B cell (primary cell): ENCODE results near the gene RAB27A. TPM values are rescaled to one million over a fixed set of nuclear protein-coding genes. Genes with fewer than 3 reads are reported as not detected.

ENCODE experiments used
- ATAC-seq: fragments of 200-7000 bp; cut with Tn5 transposase; one replicate; pipeline ENCODE4 v1.10.0; 2021; ENCODE audit warnings: low read depth, mild to moderate bottlenecking, moderate number of reproducible peaks, moderate library complexity
- CTCF ChIA-PET: fragments of 350-600 bp; sonication (Branson Sonifier 250); formaldehyde crosslinking; loops from one replicate; lab custom pipeline; 2021; ENCODE audit warnings: antibody characterized with exemption, inconsistent platforms; lab: Charles Lee
- POLR2A ChIA-PET: fragments of 350-600 bp; sonication (Branson Sonifier 250); formaldehyde crosslinking; loops from one replicate; lab custom pipeline; 2021; ENCODE audit warnings: antibody characterized with exemption; lab: Charles Lee
- DNase-seq: peaks from one replicate; pipeline ENCODE4 v3.0.0; 2013
- H2AFZ ChIP-seq: 2 replicates; pipeline ENCODE4 v1.6.1; 2012; ENCODE audit warnings: mild to moderate bottlenecking, low read depth, low read length; ENCODE audit not compliant: insufficient read depth, poor library complexity, severe bottlenecking
- H3K27ac ChIP-seq, 2 donors: 1 replicate in 1 of 2; 2 replicates in 1 of 2; pipeline ENCODE4 v1.5.1; 2012 to 2013; ENCODE audit warnings: low read length in 2 of 2, mild to moderate bottlenecking in 2 of 2, moderate library complexity in 1 of 2
- H3K27me3 ChIP-seq, 4 experiments: fragments of 200-600 bp in 1 of 4; sonication (generic) in 1 of 4; replicated peaks in 1 of 4; 1 replicate in 2 of 4; 2 replicates in 2 of 4; pipeline versions ENCODE4 v1.6.1 to v1.7.0; 2013 to 2016; ENCODE audit warnings: low read length in 3 of 4, mild to moderate bottlenecking in 2 of 4, mixed read lengths in 1 of 4, moderate library complexity in 1 of 4; ENCODE audit not compliant: insufficient read depth in 4 of 4, control insufficient read depth in 3 of 4; ENCODE audit errors: control extremely low read depth in 1 of 4
- H3K36me3 ChIP-seq, 2 experiments: replicated peaks in 1 of 2; 1 replicate in 1 of 2; 2 replicates in 1 of 2; pipeline versions ENCODE4 v1.6.1 to v1.7.1; 2013; ENCODE audit warnings: low read length in 1 of 2; ENCODE audit not compliant: insufficient read depth in 2 of 2, control insufficient read depth in 1 of 2; ENCODE audit errors: control extremely low read depth in 1 of 2, extremely low read depth in 1 of 2
- H3K4me1 ChIP-seq, 2 donors: fragments of 200-600 bp in 1 of 2; sonication (generic) in 1 of 2; 1 replicate in 1 of 2; 2 replicates in 1 of 2; pipeline versions ENCODE4 v1.5.1 to v1.6.1; 2013 to 2017; ENCODE audit warnings: low read length in 2 of 2; ENCODE audit not compliant: control insufficient read depth in 2 of 2, insufficient read depth in 2 of 2
- H3K4me2 ChIP-seq: replicated peaks from 2 replicates; pipeline ENCODE3; 2012; ENCODE audit warnings: mild to moderate bottlenecking, low read depth, low read length; ENCODE audit not compliant: poor library complexity, severe bottlenecking
- H3K4me3 ChIP-seq, 5 experiments: fragments of 200-600 bp in 1 of 5; sonication (generic) in 1 of 5; 1 replicate in 3 of 5; 2 replicates in 2 of 5; pipeline versions ENCODE4 v1.5.1 to v1.7.0; 2011 to 2016; ENCODE audit warnings: low read length in 4 of 5, mild to moderate bottlenecking in 4 of 5, low read depth in 2 of 5, control low read depth in 1 of 5, moderate library complexity in 1 of 5; ENCODE audit not compliant: insufficient read depth in 1 of 5; ENCODE audit errors: control extremely low read depth in 1 of 5, extremely low read depth in 1 of 5
- H3K79me2 ChIP-seq: fragments of 200-600 bp; sonication (generic); one replicate; pipeline ENCODE4 v1.6.0; 2016; ENCODE audit warnings: low read length; ENCODE audit not compliant: control insufficient read depth, insufficient read depth
- H3K9ac ChIP-seq: fragments of 200-600 bp; sonication (generic); 2 replicates; pipeline ENCODE4 v1.6.1; 2017; ENCODE audit warnings: mild to moderate bottlenecking, low read length, moderate library complexity
- H3K9me3 ChIP-seq, 3 donors: one replicate each; pipeline versions ENCODE4 v1.6.1 to v1.7.1; 2013; ENCODE audit warnings: low read length in 2 of 3; ENCODE audit not compliant: control insufficient read depth in 2 of 3, insufficient read depth in 1 of 3; ENCODE audit errors: control extremely low read depth in 1 of 3
- H4K20me1 ChIP-seq: 2 replicates; pipeline ENCODE4 v1.6.0; 2012; ENCODE audit warnings: mild to moderate bottlenecking, low read length; ENCODE audit not compliant: insufficient read depth, control insufficient read depth, poor library complexity, severe bottlenecking
- H3K27ac Mint-ChIP-seq: one replicate; pipeline ENCODE4 v1.8.0; 2021; ENCODE audit warnings: mixed read lengths
- H3K27me3 Mint-ChIP-seq: one replicate; pipeline ENCODE4 v1.8.0; 2021; ENCODE audit warnings: mixed read lengths
- H3K4me1 Mint-ChIP-seq: one replicate; pipeline ENCODE4 v1.8.0; 2021; ENCODE audit warnings: mixed read lengths
- H3K4me3 Mint-ChIP-seq: one replicate; pipeline ENCODE4 v1.8.0; 2021; ENCODE audit warnings: mixed read lengths
- H3K9me3 Mint-ChIP-seq: one replicate; pipeline ENCODE4 v1.8.0; 2022; ENCODE audit warnings: mixed read lengths; ENCODE audit not compliant: insufficient read depth
- EZH2 ChIP-seq: IDR thresholded peaks from 2 replicates; pipeline ENCODE4 v1.6.1; 2012; ENCODE audit warnings: borderline replicate concordance, low read depth, mild to moderate bottlenecking, moderate library complexity, low read length; ENCODE audit not compliant: insufficient read depth, poor library complexity, severe bottlenecking
- WGBS: methylation state at CpG from one replicate; pipeline ENCODE4 v1.1.5; 2013; ENCODE audit warnings: missing lambda C conversion rate; ENCODE audit not compliant: insufficient coverage; 5-methylcytosine and 5-hydroxymethylcytosine counted together
- intact Hi-C: fragments of 100-400 bp; cut with micrococcal nuclease; formaldehyde crosslinking; loops from one replicate; pipeline ENCODE4 v1.10.0; 2022
- polyA plus RNA-seq: library from polyadenylated mRNA; depleted of rRNA; stranded (reverse); fragments of >200 nt; gene quantifications from 2 replicates; pipeline ENCODE4 v1.2.3, GENCODE V29; 2012
- total RNA-seq, 2 donors: library from RNA; stranded (reverse); fragments of 120-200 nt in 1 of 2; gene quantifications; 1 replicate in 1 of 2; 2 replicates in 1 of 2; pipeline versions ENCODE4 v1.2.3 to v1.2.4, GENCODE V29; 2013 to 2022
- TF ChIP-seq, protein P1 (sequence below): fragments of 200-600 bp; IDR thresholded peaks from one replicate; pipeline ENCODE4 v1.8.0; 2022; ENCODE audit warnings: antibody characterized with exemption, mild to moderate bottlenecking

The RAB27A gene
- total and polyA plus RNA-seq, 2 donors (not counting 1 experiment from before 2014, with no cell fraction given), result 7.2 to 19.0 TPM

DNA sequence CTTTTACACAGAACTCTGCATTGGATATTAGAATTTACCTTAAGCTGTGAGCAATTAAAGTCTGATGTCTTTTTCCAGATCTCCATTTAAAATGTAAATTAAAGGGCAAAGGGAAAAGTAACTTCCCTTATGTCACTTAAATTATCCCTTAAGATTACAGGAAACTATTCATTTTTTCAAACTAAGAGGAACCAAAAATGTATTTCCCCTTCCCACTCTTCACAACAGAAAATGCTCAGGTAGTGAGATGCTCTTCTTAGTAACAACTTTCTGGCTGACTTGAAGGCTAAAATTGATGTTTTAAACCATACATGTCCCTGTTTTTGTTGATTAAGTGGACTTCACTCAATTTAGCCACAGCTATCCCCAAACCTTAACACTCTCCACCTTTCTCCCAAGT is 110.5 kb downstream of the RAB27A start:
- Mint-ChIP-seq H3K4me3 (no peak overlapping the region), H3K4me1 (no peaks in the 10 kb centered on the region), H3K27me3 (no peaks in the 10 kb centered on the region), H3K9me3 (no peaks in the 10 kb centered on the region), H3K27ac (no peak overlapping the region)
- Histone ChIP-seq H2AFZ (no peak overlapping the region), H3K4me1 (no peaks in the 10 kb centered on the region), H3K27ac (no peak overlapping the region), H3K9ac (no peak overlapping the region), H3K36me3 (peaks cover 4 to 47% of the 10 kb centered on the region in 2 experiments), H3K9me3 (no peaks in the 10 kb centered on the region), H3K4me2 (no peak overlapping the region), H3K79me2 (no peaks in the 10 kb centered on the region), H3K4me3 (no peak overlapping the region), H4K20me1 (peaks cover 10% of the 10 kb centered on the region), H3K27me3 (no peaks in the 10 kb centered on the region)
- TF ChIP-seq, protein P1, sequence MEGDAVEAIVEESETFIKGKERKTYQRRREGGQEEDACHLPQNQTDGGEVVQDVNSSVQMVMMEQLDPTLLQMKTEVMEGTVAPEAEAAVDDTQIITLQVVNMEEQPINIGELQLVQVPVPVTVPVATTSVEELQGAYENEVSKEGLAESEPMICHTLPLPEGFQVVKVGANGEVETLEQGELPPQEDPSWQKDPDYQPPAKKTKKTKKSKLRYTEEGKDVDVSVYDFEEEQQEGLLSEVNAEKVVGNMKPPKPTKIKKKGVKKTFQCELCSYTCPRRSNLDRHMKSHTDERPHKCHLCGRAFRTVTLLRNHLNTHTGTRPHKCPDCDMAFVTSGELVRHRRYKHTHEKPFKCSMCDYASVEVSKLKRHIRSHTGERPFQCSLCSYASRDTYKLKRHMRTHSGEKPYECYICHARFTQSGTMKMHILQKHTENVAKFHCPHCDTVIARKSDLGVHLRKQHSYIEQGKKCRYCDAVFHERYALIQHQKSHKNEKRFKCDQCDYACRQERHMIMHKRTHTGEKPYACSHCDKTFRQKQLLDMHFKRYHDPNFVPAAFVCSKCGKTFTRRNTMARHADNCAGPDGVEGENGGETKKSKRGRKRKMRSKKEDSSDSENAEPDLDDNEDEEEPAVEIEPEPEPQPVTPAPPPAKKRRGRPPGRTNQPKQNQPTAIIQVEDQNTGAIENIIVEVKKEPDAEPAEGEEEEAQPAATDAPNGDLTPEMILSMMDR, result no peak
- no peak for TF ChIP-seq EZH2
- ChIA-PET CTCF (no interaction called here), POLR2A (no interaction called here)
- DNase-seq (no peak), ATAC-seq (no peak)
- intact Hi-C loops, result no loop called here

DNA sequence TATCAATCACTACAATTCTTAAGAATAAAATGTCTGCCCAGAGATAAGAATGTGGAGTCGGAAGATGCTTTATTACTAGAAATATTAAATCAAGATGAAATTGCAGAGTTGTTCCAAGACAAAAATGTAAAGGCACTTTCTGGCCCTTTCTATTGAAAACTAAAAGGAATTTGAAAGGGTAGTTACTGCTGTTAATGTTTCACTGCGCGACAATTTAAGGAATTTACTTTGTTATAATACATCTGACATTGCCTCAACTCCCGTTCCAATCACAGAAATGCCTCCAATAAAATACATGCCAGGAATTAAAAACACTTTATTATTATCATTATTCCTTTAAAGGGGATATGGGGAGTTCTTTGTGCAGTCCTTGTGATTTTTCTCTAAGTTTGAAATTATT is 119.3 kb downstream of the RAB27A start:
- H3K9me3 Mint-ChIP-seq, result no peaks in the 10 kb centered on the region

More for the DNA sequence above, 119.3 kb downstream of the RAB27A start:
- ATAC-seq, result no peak
- H3K27me3 ChIP-seq, result no peaks in the 10 kb centered on the region
- H4K20me1 ChIP-seq, result no peaks in the 10 kb centered on the region
- no peak overlapping the region for H3K9ac ChIP-seq
- H3K27ac ChIP-seq, result no peak overlapping the region
- no peak overlapping the region for H3K4me2 ChIP-seq
- DNase-seq, result no peak
- no peaks in the 10 kb centered on the region for H3K9me3 ChIP-seq
- CTCF ChIA-PET, result no interaction called here
- WGBS, result no CpG with 5 or more reads among the region's 4 CpGs
- Mint-ChIP-seq H3K4me3 (no peak overlapping the region), H3K4me1 (no peaks in the 10 kb centered on the region), H3K27me3 (no peaks in the 10 kb centered on the region), H3K27ac (no peak overlapping the region)
- no peak overlapping the region for H3K4me3 ChIP-seq
- intact Hi-C loops, result no loop called here
- H2AFZ ChIP-seq, result no peak overlapping the region
- H3K4me1 ChIP-seq, result no peaks in the 10 kb centered on the region
- no peaks in the 10 kb centered on the region for H3K36me3 ChIP-seq
- POLR2A ChIA-PET, result no interaction called here
- H3K79me2 ChIP-seq, result no peaks in the 10 kb centered on the region
- TF ChIP-seq, protein P1, result no peak
- no peak for TF ChIP-seq EZH2
